T47D (cell line): ENCODE measurements around the gene C8G.
A peak's percentile ranks its signal among the peaks of the same experiment; 100 is the strongest.

Experiments
- DNase-seq, 2 experiments: peaks; one replicate each; pipeline versions ENCODE4 v3.0.0 to v3.0.0-alpha.2; 2011 to 2012; ENCODE audit warnings: low read depth in 1 of 2, low spot score in 1 of 2
- JUND ChIP-seq: IDR thresholded peaks from 2 replicates; pipeline ENCODE4 v1.6.1; 2012; ENCODE audit warnings: low read depth
- in situ Hi-C: cut with HindIII; loops from 2 replicates; pipeline ENCODE4 v1.10.0; 2016; ENCODE audit warnings: low sequenced_read_pairs, low pct_unique_long_range_greater_than_20kb

Gene C8G

GRCh38 chr9:136925414-136926153 is 19.5 kb upstream of the C8G start:
- no peak for TF ChIP-seq JUND
- peak; percentile 54 to 85 for DNase-seq
- in situ Hi-C loops = no loop called here

- no peak for TF ChIP-seq JUND
Observed at GRCh38 chr9:136926154-136926704, 18.8 kb upstream of the C8G start.

GRCh38 chr9:136926749-136927148 is 18.3 kb upstream of the C8G start:
- TF ChIP-seq JUND = no peak
- DNase-seq = no peak
- in situ Hi-C loops = no loop called here

More at GRCh38 chr9:136926154-136926704, 18.8 kb upstream of the C8G start:
- in situ Hi-C loops = no loop called here
- DNase-seq = no peak

- in situ Hi-C loops = no loop called here
- TF ChIP-seq JUND = no peak
- DNase-seq = no peak
Observed at GRCh38 chr9:136927343-136928271, 17.4 kb upstream of the C8G start.

- DNase-seq = no peak
- TF ChIP-seq JUND = no peak
- in situ Hi-C loops = no loop called here
Observed at GRCh38 chr9:136928591-136928990, 16.5 kb upstream of the C8G start.

GRCh38 chr9:136930014-136930413 is 15.0 kb upstream of the C8G start:
- in situ Hi-C loops = loop anchor here (10.0 kb wide), 1 partner anchor 45 kb away; the partner anchor contains the start of gene TRAF2
- no peak for DNase-seq
- TF ChIP-seq JUND = no peak

- no peak for DNase-seq
- in situ Hi-C loops = loop anchor here (10.0 kb wide), 1 partner anchor 47 kb away; the partner anchor contains the start of gene TRAF2
- TF ChIP-seq JUND = no peak
Observed at GRCh38 chr9:136931611-136932130, 13.4 kb upstream of the C8G start.

- no peak for TF ChIP-seq JUND
- in situ Hi-C loops = loop anchor here (10.0 kb wide), 1 partner anchor 49 kb away; the partner anchor contains the start of gene TRAF2
- DNase-seq = no peak
Observed at GRCh38 chr9:136934277-136934676, 10.8 kb upstream of the C8G start.

- no peak for TF ChIP-seq JUND
- in situ Hi-C loops = loop anchor here (10.0 kb wide), 1 partner anchor 51 kb away; the partner anchor contains the start of gene TRAF2
Observed at GRCh38 chr9:136935651-136936050, 9.4 kb upstream of the C8G start.

GRCh38 chr9:136936645-136937170 is 8.3 kb upstream of the C8G start:
- DNase-seq = no peak
- in situ Hi-C loops = loop anchor here (10.0 kb wide), 1 partner anchor 52 kb away; the partner anchor contains the start of gene TRAF2
- no peak for TF ChIP-seq JUND

More at GRCh38 chr9:136935651-136936050, 9.4 kb upstream of the C8G start:
- no peak for DNase-seq

GRCh38 chr9:136937186-136938001 is 7.6 kb upstream of the C8G start:
- no peak for TF ChIP-seq JUND
- no peak for DNase-seq
- in situ Hi-C loops = loop anchor here (10.0 kb wide), 1 partner anchor 53 kb away; the partner anchor contains the start of gene TRAF2
